PC-3 (cell line): Measurements from ENCODE around the gene HLA-F. TPM values are rescaled to one million over a fixed set of nuclear protein-coding genes. Genes with fewer than 3 reads are reported as not detected.

Experiments
- ATAC-seq: fragments of 200-7000 bp; cut with Tn5 transposase; 2 replicates; pipeline ENCODE4 v1.9.1; 2020; ENCODE audit warnings: mild to moderate bottlenecking, moderate library complexity
- BruUV-seq: library from RNA; stranded (reverse); fragments of 400-500 nt; replicated peaks from 2 replicates; lab custom pipeline; 2021; lab: Mats Ljungman, UMichigan
- CTCF ChIA-PET: fragments of 300-600 bp; sonication (Branson Sonifier 250); formaldehyde crosslinking; loops from one replicate; lab custom pipeline; 2022; ENCODE audit warnings: antibody characterized with exemption; lab: Charles Lee
- POLR2A ChIA-PET: fragments of 300-600 bp; sonication (Branson Sonifier 250); formaldehyde crosslinking; loops from one replicate; lab custom pipeline; 2022; ENCODE audit warnings: antibody characterized with exemption; ENCODE audit not compliant: unreplicated experiment; lab: Charles Lee
- DNase-seq: peaks from one replicate; pipeline ENCODE4 v3.0.0-alpha.2; 2015
- H2AFZ ChIP-seq: fragments of 300-600 bp; sonication (generic); 2 replicates; pipeline ENCODE4 v1.6.0; 2016; ENCODE audit warnings: antibody characterized with exemption, low read length
- H3F3A ChIP-seq: fragments of 300-600 bp; sonication (generic); one replicate; pipeline ENCODE4 v1.6.0; 2017; ENCODE audit warnings: antibody characterized with exemption, low read length, control low read depth, mild to moderate bottlenecking; ENCODE audit not compliant: unreplicated experiment
- H3K27ac ChIP-seq: fragments of 300-600 bp; sonication (generic); 2 replicates; pipeline ENCODE4 v1.5.1; 2016; ENCODE audit warnings: mild to moderate bottlenecking, low read length
- H3K27me3 ChIP-seq: fragments of 300-600 bp; sonication (generic); 2 replicates; pipeline ENCODE4 v1.6.1; 2016; ENCODE audit warnings: low read length, mixed read lengths
- H3K36me3 ChIP-seq: fragments of 300-600 bp; sonication (generic); 2 replicates; pipeline ENCODE4 v1.6.1; 2016; ENCODE audit warnings: low read depth, mixed run types, low read length, mixed read lengths
- H3K4me1 ChIP-seq: fragments of 300-600 bp; sonication (generic); 2 replicates; pipeline ENCODE4 v1.5.1; 2016; ENCODE audit warnings: low read length; ENCODE audit not compliant: insufficient read depth
- H3K4me2 ChIP-seq: fragments of 300-600 bp; sonication (generic); 2 replicates; pipeline ENCODE4 v1.6.0; 2016; ENCODE audit warnings: low read length
- H3K4me3 ChIP-seq: fragments of 300-600 bp; sonication (generic); 2 replicates; pipeline ENCODE4 v1.5.1; 2016; ENCODE audit warnings: mild to moderate bottlenecking, low read length, mixed read lengths
- H3K79me2 ChIP-seq: fragments of 300-600 bp; sonication (generic); 2 replicates; pipeline ENCODE4 v1.6.1; 2017; ENCODE audit warnings: low read length, mixed read lengths
- H3K9ac ChIP-seq: fragments of 300-600 bp; sonication (generic); 2 replicates; pipeline ENCODE4 v1.6.0; 2016; ENCODE audit warnings: mild to moderate bottlenecking, low read length
- H3K9me2 ChIP-seq: fragments of 300-600 bp; sonication (generic); replicated peaks from 2 replicates; pipeline ENCODE4 v1.6.1; 2016; ENCODE audit warnings: mixed run types, low read length, mixed read lengths
- H3K9me3 ChIP-seq: fragments of 300-600 bp; sonication (generic); 2 replicates; pipeline ENCODE4 v1.6.1; 2016; ENCODE audit warnings: low read length, mixed read lengths
- H4K20me1 ChIP-seq: fragments of 300-600 bp; sonication (generic); 2 replicates; pipeline ENCODE4 v1.6.1; 2016; ENCODE audit warnings: low read length, mixed read lengths
- CTCF ChIP-seq: fragments of 300-600 bp; sonication (generic); conservative IDR thresholded peaks from 2 replicates; pipeline ENCODE4 v1.5.1; 2017; ENCODE audit warnings: antibody characterized with exemption, low read depth, mild to moderate bottlenecking, low read length
- EZH2 ChIP-seq: fragments of 300-600 bp; sonication (generic); IDR thresholded peaks from one replicate; pipeline ENCODE4 v1.6.1; 2017; ENCODE audit warnings: antibody characterized with exemption, mild to moderate bottlenecking, low read length; ENCODE audit not compliant: unreplicated experiment
- EZH2phosphoT487 ChIP-seq: fragments of 300-600 bp; sonication (generic); IDR thresholded peaks from 2 replicates; pipeline ENCODE4 v1.6.1; 2018; ENCODE audit warnings: mild to moderate bottlenecking, antibody characterized with exemption, low read length, borderline replicate concordance
- intact Hi-C: fragments of 100-400 bp; cut with micrococcal nuclease; formaldehyde crosslinking; loops from 2 replicates; pipeline ENCODE4 v1.9.0; 2023
- total RNA-seq: library from RNA; depleted of rRNA; stranded (reverse); fragments of >200 nt; gene quantifications from 2 replicates; pipeline ENCODE4 v1.2.3, GENCODE V29; 2014

Gene HLA-F
- total RNA-seq, 1 experiment from 2014 or later, result 16.1 TPM

DNA sequence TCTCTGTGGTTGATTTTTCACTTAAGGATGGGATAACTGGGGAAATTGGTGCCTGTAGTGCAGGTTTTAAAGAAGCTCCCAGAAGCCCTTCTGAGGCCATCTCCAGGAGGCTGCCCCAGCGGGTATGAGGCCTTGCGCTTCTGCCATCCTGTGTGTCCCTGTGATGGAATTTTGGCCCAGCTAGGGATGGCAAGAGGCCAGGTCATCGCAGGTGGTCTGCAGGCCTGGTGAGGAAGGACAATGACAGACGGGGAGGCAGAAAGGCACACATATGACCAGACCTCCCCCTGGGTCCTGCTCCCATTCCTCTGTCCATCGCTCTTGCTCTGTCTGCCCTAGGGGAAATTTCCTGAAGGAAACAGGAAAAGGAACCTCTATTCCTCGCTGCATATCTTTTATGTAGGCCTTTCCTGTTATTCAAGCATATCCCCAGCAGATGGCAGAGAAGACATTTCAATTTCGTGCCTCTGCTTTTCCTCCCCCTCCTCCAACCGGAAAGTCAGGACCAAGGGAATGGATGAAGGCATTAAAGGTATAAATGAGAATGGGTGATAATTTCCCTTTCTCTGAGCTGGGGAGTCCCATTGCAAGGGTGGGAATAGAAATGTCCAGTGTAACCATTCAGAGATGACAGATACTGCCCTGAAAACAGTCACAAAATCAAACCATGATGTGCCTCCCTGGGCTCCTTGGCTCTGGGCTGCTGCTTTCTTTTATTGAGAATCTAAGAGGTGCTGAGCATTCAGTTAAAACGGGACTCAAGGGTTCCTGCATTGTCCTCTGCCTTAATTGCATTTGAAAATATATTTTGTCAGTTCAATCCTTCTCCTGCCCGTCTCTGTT, 17.6 kb upstream of the HLA-F start:
- H3K9ac ChIP-seq, result no peak overlapping the region
- H3K36me3 ChIP-seq, result no peaks in the 10 kb centered on the region
- no peaks in the 10 kb centered on the region for H3K9me3 ChIP-seq
- no peak overlapping the region for H2AFZ ChIP-seq
- peak; percentile 78 for TF ChIP-seq CTCF
- TF ChIP-seq EZH2phosphoT487, result no peak
- H3K9me2 ChIP-seq, result no peaks in the 10 kb centered on the region
- peak; percentile 73 for ATAC-seq
- BruUV-seq, result no TSS peak
- ChIA-PET CTCF (interaction anchor here (0.6 kb wide), 1 partner anchor 398 kb away, joined by 3 read pairs; no protein-coding TSS in a partner anchor), POLR2A (no interaction called here)
- no peak overlapping the region for H3K27ac ChIP-seq
- peaks cover 24% of the 10 kb centered on the region for H3K27me3 ChIP-seq
- H3K4me1 ChIP-seq, result no peaks in the 10 kb centered on the region
- no peak overlapping the region for H3K4me3 ChIP-seq
- no peaks in the 10 kb centered on the region for H4K20me1 ChIP-seq
- intact Hi-C loops, result loop anchor here (1.0 to 10.0 kb wide), 4 partner anchors 48 to 467 kb away; no protein-coding TSS in a partner anchor
- no peaks in the 10 kb centered on the region for H3F3A ChIP-seq
- H3K4me2 ChIP-seq, result no peak overlapping the region
- H3K79me2 ChIP-seq, result no peaks in the 10 kb centered on the region
- peak; percentile 78 for DNase-seq

DNA sequence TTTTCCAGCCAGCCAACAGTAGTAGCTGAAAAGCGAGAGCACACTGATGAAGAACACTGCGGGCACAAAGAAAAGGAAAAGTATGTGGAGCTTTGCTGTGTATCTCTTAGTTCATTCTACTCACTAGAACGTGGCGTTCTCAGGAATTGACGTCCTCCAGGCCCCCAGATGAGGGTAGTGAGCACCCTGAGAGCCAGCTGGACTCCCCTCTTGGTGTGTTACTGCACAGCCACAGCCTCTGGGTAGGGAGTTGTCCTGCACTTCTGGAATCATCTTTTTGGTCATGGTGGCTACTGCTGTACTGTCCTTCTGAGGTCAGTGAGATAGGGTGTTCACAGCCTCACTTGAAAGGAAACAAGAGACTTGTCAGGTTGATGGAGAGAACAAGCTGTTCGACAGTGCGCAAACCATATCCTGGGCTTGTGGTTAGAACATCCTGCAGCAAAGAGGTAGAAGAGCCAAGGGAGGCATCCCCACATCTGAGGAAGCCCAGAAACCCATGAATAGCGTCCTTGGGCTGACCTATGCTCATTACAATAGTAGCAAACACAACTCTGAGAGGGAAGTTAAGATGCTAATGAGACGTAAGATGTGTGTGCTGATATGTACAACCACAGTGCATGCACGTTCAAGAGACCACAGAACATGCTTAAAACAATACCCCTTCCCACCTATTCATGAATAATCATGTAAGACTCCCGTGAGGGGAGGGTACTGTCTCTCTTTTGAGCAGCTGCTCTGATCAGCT, 14.6 kb upstream of the HLA-F start:
- no peak overlapping the region for H2AFZ ChIP-seq
- no peak for TF ChIP-seq EZH2
- no peak for TF ChIP-seq EZH2phosphoT487
- TF ChIP-seq CTCF, result no peak
- intact Hi-C loops, result loop anchor here (5.0 to 10.0 kb wide), 2 partner anchors 326 to 464 kb away; no protein-coding TSS in a partner anchor
- ATAC-seq, result no peak
- no peaks in the 10 kb centered on the region for H3K9me3 ChIP-seq
- H3K27me3 ChIP-seq, result peaks cover 24% of the 10 kb centered on the region
- no peaks in the 10 kb centered on the region for H3K79me2 ChIP-seq
- no peaks in the 10 kb centered on the region for H3K9me2 ChIP-seq
- H3K4me3 ChIP-seq, result no peak overlapping the region
- DNase-seq, result no peak
- no peak overlapping the region for H3K27ac ChIP-seq
- ChIA-PET CTCF (interaction anchor here (1.0 kb wide), 1 partner anchor 12 kb away, joined by 7 read pairs; no protein-coding TSS in a partner anchor), POLR2A (no interaction called here)
- no peaks in the 10 kb centered on the region for H3K36me3 ChIP-seq
- H3F3A ChIP-seq, result no peaks in the 10 kb centered on the region
- H3K4me2 ChIP-seq, result peak overlapping the region; percentile 18; the same call in 1 of the 2 replicates
- BruUV-seq, result no TSS peak
- no peak overlapping the region for H3K9ac ChIP-seq
- no peaks in the 10 kb centered on the region for H3K4me1 ChIP-seq
- no peaks in the 10 kb centered on the region for H4K20me1 ChIP-seq
